Astrocyte (in vitro differentiated cells and primary cell): ENCODE results near the gene SEC63. TPM values are rescaled to one million over a fixed set of nuclear protein-coding genes. Genes with fewer than 3 reads are reported as not detected.

Experiments used
- DNase-seq: peaks from one replicate; pipeline ENCODE4 v3.0.0-alpha.2; 2010; ENCODE audit warnings: low read depth
- FAIRE-seq: peaks from 2 replicates; lab custom pipeline; 2011; peaks lifted over from hg19 to GRCh38; lab: Jason Lieb, UNC
- H2AFZ ChIP-seq: 2 replicates; pipeline ENCODE4 v1.6.0; 2012; ENCODE audit warnings: low read depth, low read length, inconsistent platforms
- H3K27ac ChIP-seq: 2 replicates; pipeline ENCODE4 v1.5.1; 2011; ENCODE audit warnings: low read depth, low read length, inconsistent platforms
- H3K27me3 ChIP-seq: 2 replicates; pipeline ENCODE4 v1.6.0; 2011; ENCODE audit warnings: low read length, inconsistent platforms; ENCODE audit not compliant: insufficient read depth
- H3K36me3 ChIP-seq: 2 replicates; pipeline ENCODE4 v1.5.1; 2011; ENCODE audit warnings: low read length, inconsistent platforms; ENCODE audit not compliant: insufficient read depth
- H3K4me1 ChIP-seq: 2 replicates; pipeline ENCODE4 v1.5.1; 2011; ENCODE audit warnings: low read length, inconsistent platforms; ENCODE audit not compliant: insufficient read depth
- H3K4me2 ChIP-seq: 2 replicates; pipeline ENCODE4 v1.6.0; 2012; ENCODE audit warnings: low read length, inconsistent platforms
- H3K4me3 ChIP-seq: 2 replicates; pipeline ENCODE4 v1.5.1; 2011; ENCODE audit warnings: low read depth, mild to moderate bottlenecking, low read length, inconsistent platforms; ENCODE audit not compliant: insufficient read depth
- H3K79me2 ChIP-seq: 2 replicates; pipeline ENCODE4 v1.6.0; 2012; ENCODE audit warnings: mild to moderate bottlenecking, low read length, inconsistent platforms; ENCODE audit not compliant: insufficient read depth
- H3K9ac ChIP-seq: 2 replicates; pipeline ENCODE4 v1.6.0; 2012; ENCODE audit warnings: mild to moderate bottlenecking, low read length, inconsistent platforms
- H3K9me3 ChIP-seq: 2 replicates; pipeline ENCODE4 v1.5.1; 2012; ENCODE audit warnings: low read depth, mild to moderate bottlenecking, low read length, inconsistent platforms; ENCODE audit not compliant: insufficient read depth
- H4K20me1 ChIP-seq: 2 replicates; pipeline ENCODE4 v1.6.0; 2012; ENCODE audit warnings: low read length, inconsistent platforms; ENCODE audit not compliant: insufficient read depth
- H3K27ac Mint-ChIP-seq: one replicate; pipeline ENCODE4 v1.8.0; 2021; ENCODE audit warnings: mild to moderate bottlenecking, mixed read lengths; ENCODE audit not compliant: unreplicated experiment
- H3K27me3 Mint-ChIP-seq: one replicate; pipeline ENCODE4 v1.8.0; 2021; ENCODE audit warnings: low read depth, mixed read lengths; ENCODE audit not compliant: unreplicated experiment
- H3K36me3 Mint-ChIP-seq: one replicate; pipeline ENCODE4 v1.8.0; 2021; ENCODE audit warnings: low read depth, mixed read lengths; ENCODE audit not compliant: unreplicated experiment
- H3K4me1 Mint-ChIP-seq: one replicate; pipeline ENCODE4 v1.8.0; 2021; ENCODE audit warnings: low read depth, mixed read lengths; ENCODE audit not compliant: unreplicated experiment
- H3K4me3 Mint-ChIP-seq: one replicate; pipeline ENCODE4 v1.8.0; 2021; ENCODE audit warnings: mild to moderate bottlenecking, moderate library complexity, mixed read lengths; ENCODE audit not compliant: unreplicated experiment
- H3K9me3 Mint-ChIP-seq: one replicate; pipeline ENCODE4 v1.8.0; 2021; ENCODE audit warnings: mild to moderate bottlenecking, mixed read lengths; ENCODE audit not compliant: unreplicated experiment
- EZH2 ChIP-seq: IDR thresholded peaks from 2 replicates; pipeline ENCODE4 v1.6.1; 2012; ENCODE audit warnings: mild to moderate bottlenecking, low read length, inconsistent platforms; ENCODE audit not compliant: insufficient read depth
- total RNA-seq: library from RNA; stranded (reverse); gene quantifications from 2 replicates; pipeline ENCODE4 v1.2.1, GENCODE V29; 2021
- TF ChIP-seq, protein P1 (sequence below): IDR thresholded peaks from 2 replicates; pipeline ENCODE4 v1.5.1; 2011; ENCODE audit warnings: low read depth, mild to moderate bottlenecking, inconsistent platforms, low read length, moderate library complexity; ENCODE audit not compliant: insufficient read depth

SEC63 gene
- total RNA-seq, 1 donor from 2014 or later: 161 TPM

DNA sequence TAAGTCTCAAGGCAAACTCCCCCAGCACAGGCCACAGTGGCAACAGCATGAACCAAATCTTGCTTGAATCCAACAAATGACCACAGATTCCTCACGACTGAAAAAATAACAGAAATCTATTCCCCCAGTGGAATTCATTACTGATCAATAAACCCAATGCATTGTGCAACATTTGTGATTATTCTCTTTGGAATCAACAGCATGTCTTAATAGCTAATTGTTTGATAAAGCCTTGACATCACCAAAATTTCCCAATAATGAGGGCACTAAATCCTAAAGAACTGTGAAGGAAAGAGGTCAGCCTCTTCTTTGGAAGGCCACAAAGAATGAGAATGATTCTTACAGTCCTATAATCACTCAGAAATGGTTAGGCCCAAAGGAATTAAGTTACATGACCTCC is 139.7 kb downstream of the SEC63 start:
- H3K36me3 Mint-ChIP-seq: no peaks in the 10 kb centered on the region
- H3K4me2 ChIP-seq: no peak overlapping the region
- peaks cover 5% of the 10 kb centered on the region for H3K4me1 ChIP-seq
- no peak overlapping the region for H3K4me3 Mint-ChIP-seq
- H4K20me1 ChIP-seq: no peaks in the 10 kb centered on the region
- no peaks in the 10 kb centered on the region for H3K9me3 Mint-ChIP-seq
- FAIRE-seq (no peak), DNase-seq (no peak)
- no peak overlapping the region for H3K27ac ChIP-seq
- TF ChIP-seq EZH2: no peak
- TF ChIP-seq, protein P1, sequence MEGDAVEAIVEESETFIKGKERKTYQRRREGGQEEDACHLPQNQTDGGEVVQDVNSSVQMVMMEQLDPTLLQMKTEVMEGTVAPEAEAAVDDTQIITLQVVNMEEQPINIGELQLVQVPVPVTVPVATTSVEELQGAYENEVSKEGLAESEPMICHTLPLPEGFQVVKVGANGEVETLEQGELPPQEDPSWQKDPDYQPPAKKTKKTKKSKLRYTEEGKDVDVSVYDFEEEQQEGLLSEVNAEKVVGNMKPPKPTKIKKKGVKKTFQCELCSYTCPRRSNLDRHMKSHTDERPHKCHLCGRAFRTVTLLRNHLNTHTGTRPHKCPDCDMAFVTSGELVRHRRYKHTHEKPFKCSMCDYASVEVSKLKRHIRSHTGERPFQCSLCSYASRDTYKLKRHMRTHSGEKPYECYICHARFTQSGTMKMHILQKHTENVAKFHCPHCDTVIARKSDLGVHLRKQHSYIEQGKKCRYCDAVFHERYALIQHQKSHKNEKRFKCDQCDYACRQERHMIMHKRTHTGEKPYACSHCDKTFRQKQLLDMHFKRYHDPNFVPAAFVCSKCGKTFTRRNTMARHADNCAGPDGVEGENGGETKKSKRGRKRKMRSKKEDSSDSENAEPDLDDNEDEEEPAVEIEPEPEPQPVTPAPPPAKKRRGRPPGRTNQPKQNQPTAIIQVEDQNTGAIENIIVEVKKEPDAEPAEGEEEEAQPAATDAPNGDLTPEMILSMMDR: no peak
- H3K9ac ChIP-seq: no peak overlapping the region
- H2AFZ ChIP-seq: no peak overlapping the region
- no peak overlapping the region for H3K4me3 ChIP-seq
- H3K79me2 ChIP-seq: no peaks in the 10 kb centered on the region
- no peaks in the 10 kb centered on the region for H3K36me3 ChIP-seq
- H3K27ac Mint-ChIP-seq: no peak overlapping the region
- H3K27me3 ChIP-seq: peaks cover 16% of the 10 kb centered on the region
- no peaks in the 10 kb centered on the region for H3K9me3 ChIP-seq
- H3K4me1 Mint-ChIP-seq: peaks cover 24% of the 10 kb centered on the region
- H3K27me3 Mint-ChIP-seq: peaks cover 4% of the 10 kb centered on the region

- H4K20me1 ChIP-seq: no peaks in the 10 kb centered on the region
- peaks cover 5% of the 10 kb centered on the region for H3K4me1 ChIP-seq
- Mint-ChIP-seq H3K27ac (no peak overlapping the region), H3K27me3 (peaks cover 4% of the 10 kb centered on the region), H3K4me3 (no peak overlapping the region), H3K9me3 (no peaks in the 10 kb centered on the region), H3K36me3 (no peaks in the 10 kb centered on the region), H3K4me1 (peaks cover 22% of the 10 kb centered on the region)
- no peak overlapping the region for H3K4me3 ChIP-seq
- FAIRE-seq: no peak
- H3K27ac ChIP-seq: no peak overlapping the region
- TF ChIP-seq EZH2: no peak
- TF ChIP-seq, protein P1: no peak
- peaks cover 16% of the 10 kb centered on the region for H3K27me3 ChIP-seq
- no peaks in the 10 kb centered on the region for H3K79me2 ChIP-seq
- DNase-seq: no peak
- H3K4me2 ChIP-seq: no peak overlapping the region
- H2AFZ ChIP-seq: no peak overlapping the region
- no peaks in the 10 kb centered on the region for H3K36me3 ChIP-seq
- H3K9me3 ChIP-seq: no peaks in the 10 kb centered on the region
- no peak overlapping the region for H3K9ac ChIP-seq
Measured at GRCh38 chr6:107817784-107818183, 140.2 kb downstream of the SEC63 start.

Other genes with a start within 250 kb of the SEC63 start
- gene SCML4, start 133.9 kb downstream of the SEC63 start, total RNA-seq: not detected in 2 replicates
- gene OSTM1, start 116.5 kb upstream of the SEC63 start, total RNA-seq: 58.3 and 72.8 TPM in 2 replicates
- gene NR2E1, start 207.8 kb upstream of the SEC63 start, total RNA-seq: not detected in 2 replicates